ENCODE results near the gene ZNF296. TPM values are rescaled to one million over a fixed set of nuclear protein-coding genes. Genes with fewer than 3 reads are reported as not detected.
A peak's percentile ranks its signal among the peaks of the same experiment; 100 is the strongest.

Gene ZNF296
- total RNA-seq, 1 experiment from 2014 or later: 9.2 TPM

GRCh38 chr19:45049073-45049736 is 27.1 kb downstream of the ZNF296 start:
- DNase-seq (ENCODE audit: low read depth, low spot score) (no peak), ATAC-seq (peak; percentile 29; the same call in 1 of the 2 replicates)
- Histone ChIP-seq H3K9ac (ENCODE audit: low read length) (no peak overlapping the region), H3K27ac (ENCODE audit: low read depth, low read length) (peak overlapping the region; percentile 34), H3K79me2 (ENCODE audit: insufficient read depth, low read length) (peaks cover 92% of the 10 kb centered on the region), H3K4me2 (ENCODE audit: low read length) (no peak overlapping the region), H4K20me1 (ENCODE audit: insufficient read depth) (peaks cover 3% of the 10 kb centered on the region; the same call in 1 of the 2 replicates), H3K27me3 (ENCODE audit: insufficient read depth, low read length) (no peaks in the 10 kb centered on the region), H3K4me1 (ENCODE audit: control insufficient read depth in 1 of 2, insufficient read depth in 2 of 2, low read length in 2 of 2) (peaks cover 7 to 27% of the 10 kb centered on the region in 2 experiments), H3K9me2 (ENCODE audit: insufficient read depth) (no peaks in the 10 kb centered on the region), H3K36me3 (ENCODE audit: control insufficient read depth in 1 of 2, insufficient read depth in 2 of 2, low read length in 2 of 2) (peaks cover 23 to 37% of the 10 kb centered on the region in 2 experiments), H3K4me3 (replicated peaks in 1 of 2; ENCODE audit: low read depth in 1 of 2, low read length in 2 of 2) (no peak overlapping the region), H2AFZ (ENCODE audit: low read depth, low read length, poor library complexity, severe bottlenecking) (no peak overlapping the region), H3K9me3 (ENCODE audit: control insufficient read depth in 1 of 2, insufficient read depth in 1 of 2, low read depth in 1 of 2, low read length in 2 of 2) (no peaks in the 10 kb centered on the region)
- BruUV-seq (replicated peaks): no TSS peak
- ChIA-PET CTCF (interaction anchor here (1.5 kb wide), 1 partner anchor 10 kb away, joined by 12 read pairs; no protein-coding TSS in a partner anchor), RAD21 (ENCODE audit: low non-redundant PET in 1 of 2, low total read pairs in 2 of 2, uncharacterized antibody in 2 of 2, unreplicated experiment in 2 of 2) (interaction anchor here in 1 of 2 experiments (0.5 kb wide), 1 partner anchor 11 kb away, joined by 3 read pairs; the partner anchor contains the start of gene CLASRP), POLR2A (interaction anchor here (1.2 kb wide), 1 partner anchor 10 kb away, joined by 6 read pairs; the partner anchor contains the start of gene CLASRP)
- intact Hi-C loops (cut with micrococcal nuclease): no loop called here
- TF ChIP-seq CBX3 (IDR thresholded peaks at IDR 0.05; ENCODE audit: low read depth) (no peak), SP1 (IDR thresholded peaks at IDR 0.05; ENCODE audit: low read depth) (no peak), YY1 (IDR thresholded peaks at IDR 0.05; ENCODE audit: extremely low read depth, insufficient replicate concordance, low read depth, low read length) (no peak), ZNF274 (IDR thresholded peaks at IDR 0.05; ENCODE audit: low read depth, low read length) (no peak), POLR2AphosphoS5 (IDR thresholded peaks at IDR 0.05; ENCODE audit: low read depth, low read length) (no peak), TCF7L2 (IDR thresholded peaks at IDR 0.05; ENCODE audit: borderline replicate concordance, extremely low read depth, insufficient read depth, insufficient read length) (no peak), EZH2phosphoT487 (IDR thresholded peaks at IDR 0.05; ENCODE audit: borderline replicate concordance) (no peak), RAD21 (IDR thresholded peaks at IDR 0.05; ENCODE audit: low read depth) (no peak), POLR2A (IDR thresholded peaks at IDR 0.05; ENCODE audit: borderline replicate concordance, extremely low read depth, insufficient read depth, insufficient read length) (no peak), EGR1 (IDR thresholded peaks at IDR 0.05; ENCODE audit: low read depth) (no peak), EZH2 (IDR thresholded peaks at IDR 0.05) (no peak), ELF1 (IDR thresholded peaks at IDR 0.05; ENCODE audit: borderline replicate concordance, low read depth) (no peak), ZFX (IDR thresholded peaks at IDR 0.05) (no peak), SRF (IDR thresholded peaks at IDR 0.05; ENCODE audit: low read depth) (no peak)
- TF ChIP-seq, protein P1, sequence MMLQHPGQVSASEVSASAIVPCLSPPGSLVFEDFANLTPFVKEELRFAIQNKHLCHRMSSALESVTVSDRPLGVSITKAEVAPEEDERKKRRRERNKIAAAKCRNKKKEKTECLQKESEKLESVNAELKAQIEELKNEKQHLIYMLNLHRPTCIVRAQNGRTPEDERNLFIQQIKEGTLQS (IDR thresholded peaks at IDR 0.05): no peak
- TF ChIP-seq, protein P2, sequence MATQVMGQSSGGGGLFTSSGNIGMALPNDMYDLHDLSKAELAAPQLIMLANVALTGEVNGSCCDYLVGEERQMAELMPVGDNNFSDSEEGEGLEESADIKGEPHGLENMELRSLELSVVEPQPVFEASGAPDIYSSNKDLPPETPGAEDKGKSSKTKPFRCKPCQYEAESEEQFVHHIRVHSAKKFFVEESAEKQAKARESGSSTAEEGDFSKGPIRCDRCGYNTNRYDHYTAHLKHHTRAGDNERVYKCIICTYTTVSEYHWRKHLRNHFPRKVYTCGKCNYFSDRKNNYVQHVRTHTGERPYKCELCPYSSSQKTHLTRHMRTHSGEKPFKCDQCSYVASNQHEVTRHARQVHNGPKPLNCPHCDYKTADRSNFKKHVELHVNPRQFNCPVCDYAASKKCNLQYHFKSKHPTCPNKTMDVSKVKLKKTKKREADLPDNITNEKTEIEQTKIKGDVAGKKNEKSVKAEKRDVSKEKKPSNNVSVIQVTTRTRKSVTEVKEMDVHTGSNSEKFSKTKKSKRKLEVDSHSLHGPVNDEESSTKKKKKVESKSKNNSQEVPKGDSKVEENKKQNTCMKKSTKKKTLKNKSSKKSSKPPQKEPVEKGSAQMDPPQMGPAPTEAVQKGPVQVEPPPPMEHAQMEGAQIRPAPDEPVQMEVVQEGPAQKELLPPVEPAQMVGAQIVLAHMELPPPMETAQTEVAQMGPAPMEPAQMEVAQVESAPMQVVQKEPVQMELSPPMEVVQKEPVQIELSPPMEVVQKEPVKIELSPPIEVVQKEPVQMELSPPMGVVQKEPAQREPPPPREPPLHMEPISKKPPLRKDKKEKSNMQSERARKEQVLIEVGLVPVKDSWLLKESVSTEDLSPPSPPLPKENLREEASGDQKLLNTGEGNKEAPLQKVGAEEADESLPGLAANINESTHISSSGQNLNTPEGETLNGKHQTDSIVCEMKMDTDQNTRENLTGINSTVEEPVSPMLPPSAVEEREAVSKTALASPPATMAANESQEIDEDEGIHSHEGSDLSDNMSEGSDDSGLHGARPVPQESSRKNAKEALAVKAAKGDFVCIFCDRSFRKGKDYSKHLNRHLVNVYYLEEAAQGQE (IDR thresholded peaks at IDR 0.05; ENCODE audit: low read depth): no peak
- TF ChIP-seq, protein P3, sequence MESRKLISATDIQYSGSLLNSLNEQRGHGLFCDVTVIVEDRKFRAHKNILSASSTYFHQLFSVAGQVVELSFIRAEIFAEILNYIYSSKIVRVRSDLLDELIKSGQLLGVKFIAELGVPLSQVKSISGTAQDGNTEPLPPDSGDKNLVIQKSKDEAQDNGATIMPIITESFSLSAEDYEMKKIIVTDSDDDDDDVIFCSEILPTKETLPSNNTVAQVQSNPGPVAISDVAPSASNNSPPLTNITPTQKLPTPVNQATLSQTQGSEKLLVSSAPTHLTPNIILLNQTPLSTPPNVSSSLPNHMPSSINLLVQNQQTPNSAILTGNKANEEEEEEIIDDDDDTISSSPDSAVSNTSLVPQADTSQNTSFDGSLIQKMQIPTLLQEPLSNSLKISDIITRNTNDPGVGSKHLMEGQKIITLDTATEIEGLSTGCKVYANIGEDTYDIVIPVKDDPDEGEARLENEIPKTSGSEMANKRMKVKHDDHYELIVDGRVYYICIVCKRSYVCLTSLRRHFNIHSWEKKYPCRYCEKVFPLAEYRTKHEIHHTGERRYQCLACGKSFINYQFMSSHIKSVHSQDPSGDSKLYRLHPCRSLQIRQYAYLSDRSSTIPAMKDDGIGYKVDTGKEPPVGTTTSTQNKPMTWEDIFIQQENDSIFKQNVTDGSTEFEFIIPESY (IDR thresholded peaks at IDR 0.05; ENCODE audit: extremely low read depth, insufficient replicate concordance, low read length): no peak

Measured in HCT116 (cell line).